DMS114 treated with DMSO at 0.1 percent for 48 hours (cell line): ENCODE data around the gene PFKFB4.

Experiments
- DNase-seq: peaks from one replicate; lab custom pipeline; 2025; ENCODE audit not compliant: unreplicated experiment; lab: John Stamatoyannopoulos, UW

The PFKFB4 gene

DNA sequence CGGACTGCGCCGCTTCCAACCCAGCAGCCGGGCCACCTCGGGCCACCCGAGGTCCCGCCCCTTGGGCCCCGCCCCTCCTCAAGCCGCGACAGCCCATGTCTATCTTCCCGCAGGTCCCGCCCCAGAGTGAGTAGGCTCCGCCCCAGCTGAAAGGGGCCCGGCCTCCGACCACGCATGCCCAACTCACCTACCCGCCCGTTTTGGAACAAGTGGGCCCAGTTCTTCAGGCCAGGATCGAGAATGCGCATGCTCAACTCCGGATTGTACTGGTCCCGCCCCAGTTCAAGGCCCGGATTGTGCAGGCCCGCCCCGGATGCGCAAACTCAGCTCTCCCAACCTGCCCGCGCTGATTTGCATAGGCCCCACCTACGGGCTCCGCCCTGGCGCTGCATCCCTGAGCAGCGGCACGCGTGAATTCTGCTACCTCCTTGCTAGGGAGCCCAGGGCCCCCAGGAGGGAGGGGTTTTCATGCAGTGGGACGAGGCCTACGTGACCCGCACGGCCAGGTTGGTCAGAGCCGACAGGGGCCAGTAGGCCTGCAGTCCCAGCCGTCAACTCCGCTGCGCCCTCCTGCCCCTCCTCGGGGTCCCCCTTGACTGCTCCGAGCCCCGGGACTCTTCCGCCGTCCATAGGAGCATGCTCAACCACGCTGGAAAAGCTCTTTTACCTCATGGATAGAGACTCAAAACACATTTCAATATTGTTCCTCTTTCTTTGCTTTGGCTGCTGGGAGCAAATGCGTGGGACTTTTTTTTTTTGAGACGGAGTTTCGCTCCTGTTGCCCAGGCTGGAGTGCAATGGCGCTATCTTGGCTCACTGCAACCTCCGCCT is at the start of gene PFKFB4:
Gene PFKFB4, minus strand, starts transcription at position 8 of the 831 bp plus-strand sequence. CDS start 26 bp downstream, outside the sequence.
- DNase-seq: peak; percentile 97

DNA sequence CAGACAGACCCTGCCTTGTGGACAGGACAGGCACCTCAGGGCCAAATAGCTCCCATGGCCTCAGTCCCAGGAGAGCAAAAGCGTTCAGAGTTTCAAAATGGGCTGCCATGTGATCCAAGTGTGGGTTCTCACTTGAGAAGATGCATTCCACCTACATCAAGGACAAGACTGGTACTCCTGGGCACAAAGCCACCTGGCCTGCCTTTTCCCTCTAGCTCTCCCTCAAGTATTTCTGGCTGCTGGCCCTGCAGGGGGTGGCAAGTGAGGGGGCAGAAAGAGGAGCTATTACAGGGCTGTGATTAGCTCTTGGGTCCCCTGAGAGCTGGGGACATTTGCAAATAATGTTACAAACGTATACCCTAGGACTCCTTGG is 45.0 kb upstream of the PFKFB4 start:
- DNase-seq: no peak

- no peak for DNase-seq
Measured at GRCh38 chr3:48600711-48601621, 44.4 kb upstream of the PFKFB4 start.

DNA sequence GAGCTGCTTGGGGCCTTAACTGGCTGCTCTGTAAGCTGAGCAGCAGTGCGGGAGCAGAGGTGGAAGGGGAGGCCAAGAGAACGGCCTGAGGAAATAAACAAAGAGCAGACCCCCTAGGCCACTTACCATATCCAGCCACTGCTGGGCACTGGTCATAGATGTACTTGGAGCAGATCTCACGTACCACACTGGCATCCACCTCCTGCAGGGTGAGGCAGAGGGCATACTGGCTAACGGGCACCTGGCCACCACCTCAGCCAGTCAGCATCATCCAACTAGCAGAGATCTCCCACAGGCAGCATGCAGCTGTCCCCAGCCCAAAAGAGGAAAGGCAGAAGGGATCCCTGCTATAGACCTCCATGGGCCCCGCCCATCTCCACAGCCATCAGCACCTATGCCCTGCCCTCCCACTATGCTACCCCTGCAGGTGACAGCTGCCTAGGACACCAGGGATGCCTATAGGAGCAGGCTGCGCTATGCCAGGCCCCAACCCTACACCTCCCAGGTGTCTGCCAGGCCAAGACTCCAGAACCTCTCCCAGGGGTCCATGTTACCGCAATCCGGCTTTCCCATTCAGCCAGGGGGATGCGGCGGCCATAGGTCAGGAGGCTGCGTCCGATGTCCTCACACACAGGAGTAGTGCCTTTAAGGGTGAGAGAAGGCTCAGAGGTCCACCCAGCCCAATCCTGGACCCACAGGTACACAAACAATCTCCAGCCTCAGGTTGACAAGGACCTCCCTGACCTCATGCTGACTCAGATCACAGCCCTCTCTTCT is 43.1 kb upstream of the PFKFB4 start:
- no peak for DNase-seq

GRCh38 chr3:48599077-48599501 is 42.5 kb upstream of the PFKFB4 start:
- no peak for DNase-seq

DNA sequence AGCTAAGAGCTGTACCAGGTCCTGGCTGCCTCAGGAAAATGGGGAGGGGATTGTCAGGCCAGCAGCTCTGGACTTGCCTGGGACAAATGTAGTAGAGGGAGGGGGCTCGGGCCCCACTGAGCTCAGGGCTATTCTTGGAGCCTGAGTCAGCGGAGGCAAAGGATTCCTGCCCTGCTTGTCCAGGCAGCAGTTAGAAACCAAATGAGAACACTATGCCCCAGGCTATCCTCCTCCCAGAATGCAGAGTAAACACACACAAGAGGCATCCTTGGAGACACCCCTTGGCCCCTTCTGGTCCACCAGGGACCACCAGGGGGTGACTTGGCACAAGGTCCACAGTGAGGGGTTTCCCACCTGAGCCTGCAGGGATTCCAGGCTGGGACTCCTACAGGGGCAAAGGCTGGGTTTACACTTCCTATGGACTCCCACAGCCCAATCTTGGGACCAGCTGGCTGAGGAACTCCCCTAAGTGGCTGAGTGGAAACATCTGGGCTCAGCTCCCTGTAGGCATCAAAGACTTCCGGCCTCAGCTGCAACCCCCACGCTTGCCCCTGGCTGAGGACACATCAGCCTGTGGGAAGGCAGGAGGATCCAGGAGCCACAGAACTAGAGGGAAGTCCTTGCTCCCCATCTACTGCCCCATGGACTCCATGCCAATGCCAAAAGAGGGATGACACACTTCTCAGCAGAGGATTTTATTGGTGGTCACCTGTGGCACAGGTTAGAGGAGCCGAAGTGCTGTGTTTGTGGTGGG is 41.9 kb upstream of the PFKFB4 start:
- DNase-seq: no peak

DNA sequence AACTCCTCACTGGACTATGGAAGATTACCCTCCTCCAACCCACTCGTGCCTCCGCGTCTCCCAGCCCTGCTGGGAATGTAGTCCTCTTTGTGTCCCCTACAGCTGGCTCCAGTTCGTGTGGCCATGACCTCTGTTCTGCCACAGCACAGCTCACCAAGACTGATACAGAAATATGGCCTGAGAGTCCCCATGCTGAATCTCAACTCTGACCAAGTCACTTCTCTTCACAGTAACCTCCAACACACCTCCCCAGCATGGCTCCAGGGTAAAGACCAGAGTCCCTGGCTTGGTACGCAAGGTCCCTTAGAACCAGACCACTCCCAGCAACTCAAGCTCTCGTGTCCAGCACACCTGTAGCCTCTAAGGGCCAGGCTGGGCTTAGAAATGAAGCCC is 40.8 kb upstream of the PFKFB4 start:
- no peak for DNase-seq

- DNase-seq: no peak
Measured at GRCh38 chr3:48596676-48597407, 40.2 kb upstream of the PFKFB4 start.

DNA sequence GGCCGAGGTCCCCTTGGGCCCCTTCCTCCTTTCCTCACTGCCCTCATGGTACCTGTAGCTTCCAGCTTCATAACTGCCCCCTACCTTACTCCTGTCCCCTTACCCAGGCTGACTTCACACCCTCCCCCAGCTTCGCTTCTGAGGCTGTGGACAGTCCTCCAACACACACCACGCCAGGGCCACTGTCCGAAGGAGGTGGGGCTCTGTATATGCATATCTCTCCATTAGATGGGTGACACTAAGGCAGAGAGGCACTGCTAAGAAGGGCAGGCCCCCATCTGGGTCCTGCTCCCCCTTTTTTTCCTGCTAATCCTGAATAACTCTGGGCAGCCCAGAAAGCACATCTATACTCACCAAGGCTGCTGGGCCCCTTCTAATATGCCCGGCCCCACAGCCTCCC is 39.6 kb upstream of the PFKFB4 start:
- DNase-seq: no peak

GRCh38 chr3:48595526-48596121 is 39.0 kb upstream of the PFKFB4 start:
- DNase-seq: no peak

DNA sequence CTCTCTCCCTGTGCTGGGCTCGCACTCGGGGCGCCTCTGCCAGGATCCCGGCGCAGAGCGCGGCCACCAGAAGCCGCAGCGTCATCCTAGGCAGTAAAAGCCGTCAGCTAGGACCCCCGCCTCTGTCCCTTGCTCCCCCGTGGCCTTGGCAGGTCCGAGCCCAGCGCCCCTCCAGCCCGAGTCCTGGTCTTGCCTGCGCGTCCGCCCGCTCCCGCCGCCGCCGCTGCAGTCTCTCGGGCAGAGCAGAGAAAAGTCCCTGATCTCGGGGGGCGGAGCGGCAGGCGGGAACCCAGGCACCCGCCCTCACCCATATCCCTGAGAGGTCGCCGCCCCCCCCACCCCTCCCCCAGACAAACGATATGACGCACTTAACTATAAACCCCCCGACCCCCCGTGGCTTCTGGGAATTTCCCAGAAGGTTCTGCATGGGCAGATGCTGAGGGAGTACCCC is 38.5 kb upstream of the PFKFB4 start, which contains the start of gene COL7A1:
Gene COL7A1, minus strand, starts transcription at position 255 of the 451 bp plus-strand sequence. Its CDS starts 170 bp downstream, at position 85.
- no peak for DNase-seq

DNA sequence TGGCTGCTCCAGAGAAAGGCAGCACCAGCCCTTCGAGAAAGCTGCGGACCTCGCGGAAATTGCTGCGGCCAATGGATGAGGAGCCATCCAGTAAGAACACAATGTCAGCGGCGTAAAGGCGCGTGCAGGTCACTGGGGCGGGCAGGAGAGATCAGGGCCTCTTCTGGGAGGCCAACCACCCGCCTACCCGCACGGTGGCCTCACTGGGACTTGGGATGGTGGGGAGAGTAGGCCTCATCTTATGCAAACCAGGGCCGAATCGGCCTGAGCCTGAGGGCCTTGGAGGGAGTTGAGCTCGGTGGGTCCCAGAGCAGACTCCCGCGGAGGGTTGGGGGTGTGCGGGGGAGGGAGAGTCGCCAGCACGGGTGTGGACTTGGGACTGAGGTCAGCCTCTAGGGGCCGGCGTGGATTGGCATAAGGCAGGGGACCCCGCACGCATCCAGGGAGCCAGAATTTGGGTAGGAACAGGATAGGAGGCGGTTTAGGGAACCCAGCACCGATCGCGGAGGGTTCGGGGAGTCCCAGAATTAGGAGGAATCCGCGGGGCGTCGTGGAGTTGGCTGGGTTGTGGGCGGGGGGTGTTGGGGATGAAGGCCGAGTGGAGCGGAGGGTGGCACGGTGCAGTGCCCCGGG is 37.9 kb upstream of the PFKFB4 start:
- DNase-seq: no peak

DNA sequence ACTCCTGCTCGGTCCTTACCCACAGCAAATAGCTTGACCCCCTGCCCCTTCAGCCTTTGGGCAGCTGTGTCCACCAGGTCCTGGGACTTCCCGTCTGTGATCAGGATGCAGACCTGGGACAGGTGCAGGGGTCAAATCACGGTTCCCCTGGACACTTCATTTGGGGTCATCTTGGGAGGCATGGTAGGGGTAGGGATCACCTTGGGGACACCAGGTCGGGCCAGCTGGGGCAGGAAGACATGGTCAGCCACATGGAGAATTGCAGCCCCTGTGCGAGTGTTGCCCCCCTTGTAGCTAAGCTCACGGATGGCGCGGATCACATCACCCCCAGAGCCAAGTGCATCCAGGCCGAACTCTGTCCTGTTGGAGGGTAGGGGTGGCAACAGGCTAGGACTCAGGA is 36.7 kb upstream of the PFKFB4 start:
- DNase-seq: no peak

DNA sequence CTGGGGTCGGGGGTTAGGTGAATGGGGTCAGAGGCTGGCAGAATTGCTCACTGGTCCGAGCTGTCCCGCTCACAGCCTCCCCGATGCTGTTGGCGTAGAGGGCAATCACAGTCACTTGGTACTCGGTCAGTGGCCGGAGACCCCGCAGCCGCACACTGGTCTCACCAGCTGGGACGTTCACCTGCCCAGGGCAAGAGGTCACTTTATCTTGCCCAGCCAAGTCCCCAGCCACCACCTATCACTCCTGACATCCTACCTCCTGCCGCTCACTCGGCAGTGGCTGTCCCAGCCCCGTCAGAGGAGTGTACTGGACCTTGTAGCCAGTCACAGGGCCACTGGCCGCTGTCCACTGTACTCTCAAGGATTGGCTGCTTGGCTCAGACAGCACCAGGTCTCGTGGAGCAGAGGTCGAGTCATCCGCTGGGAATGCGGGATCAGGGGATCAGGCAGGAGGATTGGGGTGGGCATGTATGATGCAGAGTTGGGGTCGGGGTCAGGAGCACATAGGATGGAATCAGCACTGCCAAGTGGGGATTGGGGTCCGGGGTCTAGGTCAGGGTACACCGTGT is 36.0 kb upstream of the PFKFB4 start:
- no peak for DNase-seq

GRCh38 chr3:48591886-48592518 is 35.4 kb upstream of the PFKFB4 start:
- DNase-seq: no peak

- no peak for DNase-seq
Measured at GRCh38 chr3:48591436-48591835, 34.8 kb upstream of the PFKFB4 start.

DNA sequence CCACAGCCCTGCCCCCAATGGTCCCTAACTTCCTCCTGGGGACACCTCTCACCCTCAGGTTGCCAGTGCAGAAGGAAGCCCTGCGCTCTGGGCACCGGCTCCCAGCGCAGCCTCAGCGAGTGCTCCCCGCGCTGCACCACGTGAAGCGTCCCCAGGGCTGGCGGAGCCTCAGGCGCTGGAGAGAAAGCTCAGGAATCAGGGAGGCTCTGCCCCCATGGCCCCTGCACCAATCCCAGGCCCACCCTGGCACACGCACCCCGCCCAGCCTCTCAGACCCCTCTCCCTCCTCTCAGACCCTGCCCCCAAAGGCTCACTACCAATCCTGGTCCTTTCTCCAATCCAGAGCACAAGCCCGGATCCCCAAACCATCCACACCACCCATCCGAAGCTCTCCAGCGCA is 31.6 kb upstream of the PFKFB4 start:
- DNase-seq: no peak

GRCh38 chr3:48587686-48588085 is 31.1 kb upstream of the PFKFB4 start:
- DNase-seq: no peak
